NCI-H2107 (cell line): ENCODE results near the gene LGALS7.

Experiments
- DNase-seq: peaks from one replicate; lab custom pipeline; 2025; lab: John Stamatoyannopoulos, UW

Gene LGALS7

GRCh38 chr19:38725469-38726283 is 47.6 kb downstream of the LGALS7 start:
- no peak for DNase-seq

DNA sequence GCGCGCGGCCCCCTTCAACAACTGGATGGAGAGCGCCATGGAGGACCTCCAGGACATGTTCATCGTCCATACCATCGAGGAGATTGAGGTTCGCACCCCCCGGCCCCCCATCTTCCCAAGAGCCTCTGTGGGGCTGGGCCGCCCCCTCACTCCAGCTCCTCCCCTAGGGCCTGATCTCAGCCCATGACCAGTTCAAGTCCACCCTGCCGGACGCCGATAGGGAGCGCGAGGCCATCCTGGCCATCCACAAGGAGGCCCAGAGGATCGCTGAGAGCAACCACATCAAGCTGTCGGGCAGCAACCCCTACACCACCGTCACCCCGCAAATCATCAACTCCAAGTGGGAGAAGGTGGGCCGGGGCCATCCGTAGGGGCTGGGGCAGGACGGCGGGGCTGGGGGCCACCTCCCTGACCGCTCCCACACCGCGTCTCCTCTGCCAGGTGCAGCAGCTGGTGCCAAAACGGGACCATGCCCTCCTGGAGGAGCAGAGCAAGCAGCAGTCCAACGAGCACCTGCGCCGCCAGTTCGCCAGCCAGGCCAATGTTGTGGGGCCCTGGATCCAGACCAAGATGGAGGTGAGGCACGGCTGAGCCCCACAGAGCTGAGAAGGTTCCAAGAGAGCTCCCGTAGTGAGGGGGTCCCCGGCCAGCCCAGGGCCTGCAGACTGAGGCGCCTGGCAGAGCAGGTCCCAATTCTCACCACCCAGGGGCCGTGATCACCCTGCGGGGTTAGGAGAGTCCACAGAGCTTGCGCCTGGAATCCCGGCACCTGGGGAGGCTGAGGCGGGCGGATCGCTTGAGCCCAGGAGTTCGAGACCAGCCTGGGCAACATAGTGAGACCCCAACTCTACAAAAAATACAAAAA is 49.1 kb downstream of the LGALS7 start:
- DNase-seq = no peak

DNA sequence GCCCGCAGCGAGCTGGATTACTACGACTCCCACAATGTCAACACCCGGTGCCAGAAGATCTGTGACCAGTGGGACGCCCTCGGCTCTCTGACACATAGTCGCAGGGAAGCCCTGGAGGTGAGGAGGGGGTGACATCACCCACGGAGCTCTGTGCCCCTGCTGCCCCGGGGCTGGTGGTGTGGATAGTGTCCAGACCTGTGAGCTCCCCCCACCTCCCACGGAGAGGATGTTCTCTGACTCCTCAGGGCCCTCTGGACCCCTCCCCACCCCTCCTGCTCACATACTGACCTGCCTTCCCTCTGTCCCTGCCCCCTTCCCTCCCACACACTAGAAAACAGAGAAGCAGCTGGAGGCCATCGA is 49.7 kb downstream of the LGALS7 start:
- DNase-seq = no peak

DNA sequence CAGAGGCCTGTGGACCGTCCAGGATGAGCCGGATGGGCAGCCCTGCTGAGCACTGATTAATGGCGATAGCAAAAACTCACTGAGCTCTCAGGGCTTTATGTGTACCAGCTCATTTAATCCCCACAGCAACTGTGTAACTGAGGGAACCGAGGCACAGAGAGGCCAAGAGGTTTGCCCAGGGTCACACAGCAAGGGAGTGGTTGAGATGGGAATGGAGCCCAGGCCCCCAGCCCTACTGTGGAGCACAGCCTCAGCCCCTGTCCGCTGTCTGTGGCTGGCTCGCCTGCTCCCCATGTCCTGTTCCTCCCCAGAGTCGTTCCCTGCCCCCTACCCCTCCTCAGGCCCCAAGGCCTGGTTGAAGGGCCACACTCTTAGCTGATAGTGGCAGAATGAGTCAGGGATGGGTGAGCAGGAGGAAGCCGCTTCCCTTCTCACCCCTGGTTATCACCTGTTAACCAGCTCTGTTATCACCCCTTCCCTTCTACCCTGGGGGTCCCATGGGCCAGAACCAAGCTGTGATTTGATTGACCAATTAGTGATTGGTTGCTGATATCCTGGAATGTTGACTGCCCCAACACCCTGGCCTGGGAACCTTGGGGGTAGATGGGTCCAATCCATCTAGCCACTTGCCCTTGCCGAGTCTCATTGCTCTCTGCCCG is 50.2 kb downstream of the LGALS7 start:
- DNase-seq = no peak

DNA sequence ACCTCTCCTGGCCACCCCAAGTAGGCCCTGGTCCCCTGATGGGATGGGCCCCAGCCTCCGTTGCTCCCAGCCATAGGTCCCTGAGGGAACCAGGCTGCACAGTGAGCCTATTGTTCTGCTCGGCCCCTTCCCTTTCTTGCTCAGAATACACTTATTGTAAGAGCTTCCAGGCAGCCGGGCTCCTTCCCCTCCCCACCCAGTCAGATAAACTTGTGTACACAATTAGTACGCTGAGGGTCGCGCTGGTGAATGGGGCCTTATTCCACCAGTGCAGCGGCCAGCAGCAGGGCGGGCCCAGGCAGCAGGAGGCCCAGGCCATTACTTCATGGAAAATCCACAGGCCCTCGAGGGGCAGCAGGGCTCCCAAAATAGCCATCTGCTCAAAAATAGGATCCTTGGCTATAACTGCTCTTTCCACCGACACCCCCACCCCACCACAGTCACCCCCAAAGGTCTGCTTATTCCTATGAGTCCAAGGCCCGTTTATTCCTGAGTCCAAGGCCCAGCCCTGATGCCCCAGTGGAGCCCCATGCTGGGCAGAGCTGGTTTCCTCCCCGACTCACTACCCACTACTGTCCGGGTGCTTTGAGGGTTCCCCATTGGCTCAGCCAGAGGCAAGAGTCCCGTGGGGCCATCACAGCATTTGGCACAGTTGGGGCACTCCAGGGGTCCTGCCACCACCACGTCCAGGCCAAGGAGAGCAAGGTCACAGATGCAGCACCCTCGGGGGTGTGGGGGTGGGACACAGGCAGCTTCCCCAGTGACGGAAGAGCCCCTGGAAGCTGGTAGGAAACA is 51.1 kb downstream of the LGALS7 start:
- DNase-seq = no peak

DNA sequence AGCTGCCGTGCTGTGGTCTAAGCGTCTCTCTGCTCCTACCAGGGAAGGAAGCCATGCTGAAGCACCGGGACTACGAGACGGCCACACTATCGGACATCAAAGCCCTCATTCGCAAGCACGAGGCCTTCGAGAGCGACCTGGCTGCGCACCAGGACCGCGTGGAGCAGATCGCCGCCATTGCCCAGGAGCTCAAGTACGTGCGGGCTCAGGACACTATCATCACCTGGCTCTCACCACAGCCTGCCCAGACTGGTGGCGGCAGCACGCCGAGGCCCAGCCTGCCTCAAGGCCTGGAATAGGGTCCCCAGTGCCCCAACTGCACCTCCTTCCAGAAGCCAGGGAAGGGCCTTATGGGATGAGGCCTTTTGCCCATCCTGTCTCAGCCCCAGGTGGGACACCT is 51.8 kb downstream of the LGALS7 start:
- no peak for DNase-seq
